GM12878 (cell line): ENCODE results near the gene MRPL44. TPM values are rescaled to one million over a fixed set of nuclear protein-coding genes. Genes with fewer than 3 reads are reported as not detected.
A peak's percentile ranks its signal among the peaks of the same experiment; 100 is the strongest.

ENCODE experiments used
- ATAC-seq: fragments of 200-7000 bp; cut with Tn5 transposase; 3 replicates; pipeline ENCODE4 v1.9.1; 2020; ENCODE audit warnings: mild to moderate bottlenecking, moderate library complexity
- BruUV-seq: library from RNA; stranded (reverse); fragments of 400-500 nt; replicated peaks from 2 replicates; lab custom pipeline; 2021; lab: Mats Ljungman, UMichigan
- CTCF ChIA-PET: fragments of 300-600 bp; sonication (Branson Sonifier 250); formaldehyde crosslinking; extraction: SDS; loops from one replicate; lab custom pipeline; 2021; ENCODE audit warnings: inconsistent platforms; lab: Yijun Ruan, JAX
- POLR2A ChIA-PET: fragments of 350-600 bp; formaldehyde crosslinking; extraction: SDS; loops from one replicate; lab custom pipeline; 2021; ENCODE audit warnings: inconsistent platforms; lab: Charles Lee
- RAD21 ChIA-PET: fragments of 300-600 bp; sonication (Branson Sonifier 250); formaldehyde crosslinking; loops from one replicate; lab custom pipeline; 2023; ENCODE audit warnings: antibody characterized with exemption; ENCODE audit not compliant: unreplicated experiment; lab: Charles Lee
- SMC1A ChIA-PET: fragments of 300-600 bp; sonication (Branson Sonifier 250); formaldehyde crosslinking; loops from one replicate; lab custom pipeline; 2023; ENCODE audit not compliant: unreplicated experiment, uncharacterized antibody; lab: Charles Lee
- DNase-seq: peaks from one replicate; pipeline ENCODE4 v3.0.0-alpha.2; 2011; ENCODE audit warnings: low read depth, low spot score
- FAIRE-seq: peaks from 3 replicates; lab custom pipeline; 2011; peaks lifted over from hg19 to GRCh38; lab: Jason Lieb, UNC
- H2AFZ ChIP-seq: 2 replicates; pipeline ENCODE4 v1.6.0; 2011; ENCODE audit warnings: low read depth, low read length, control low read depth; ENCODE audit not compliant: control insufficient read depth
- H3K27ac ChIP-seq: 2 replicates; pipeline ENCODE4 v1.5.1; 2011; ENCODE audit warnings: control low read depth; ENCODE audit not compliant: control insufficient read depth, insufficient read depth
- H3K27me3 ChIP-seq, 2 experiments: replicated peaks in 1 of 2; 2 replicates each; pipeline versions ENCODE4 v1.6.0 to v1.6.1; 2011; ENCODE audit warnings: low read length in 1 of 2; ENCODE audit not compliant: control insufficient read depth in 2 of 2, insufficient read depth in 2 of 2
- H3K36me3 ChIP-seq, 2 experiments: 2 replicates each; pipeline ENCODE4 v1.5.1; 2011; ENCODE audit warnings: low read length in 1 of 2; ENCODE audit not compliant: control insufficient read depth in 2 of 2, insufficient read depth in 2 of 2
- H3K4me1 ChIP-seq: 2 replicates; pipeline ENCODE4 v1.6.1; 2011; ENCODE audit warnings: mild to moderate bottlenecking, low read length, moderate library complexity, mixed read lengths; ENCODE audit not compliant: control insufficient read depth, insufficient read depth
- H3K4me2 ChIP-seq: 2 replicates; pipeline ENCODE4 v1.6.0; 2011; ENCODE audit warnings: control low read depth; ENCODE audit not compliant: control insufficient read depth, insufficient read depth
- H3K4me3 ChIP-seq: fragments of 200-600 bp; sonication (generic); 2 replicates; pipeline ENCODE4 v1.5.1; 2016
- H3K79me2 ChIP-seq: 2 replicates; pipeline ENCODE4 v1.6.0; 2011; ENCODE audit warnings: low read length; ENCODE audit not compliant: control insufficient read depth, insufficient read depth
- H3K9ac ChIP-seq: 2 replicates; pipeline ENCODE4 v1.8.0; 2011; ENCODE audit warnings: low read length, control low read depth, mixed read lengths; ENCODE audit not compliant: control insufficient read depth, insufficient read depth
- H3K9me3 ChIP-seq: replicated peaks from 3 replicates; pipeline ENCODE4 v1.5.1; 2011; ENCODE audit warnings: mild to moderate bottlenecking, low read length; ENCODE audit not compliant: control insufficient read depth, insufficient read depth
- H4K20me1 ChIP-seq: 2 replicates; pipeline ENCODE4 v1.6.0; 2011; ENCODE audit not compliant: control insufficient read depth, insufficient read depth
- BHLHE40 ChIP-seq, 2 experiments: fragments of 450-650 bp in 1 of 2; IDR thresholded peaks; 2 replicates each; pipeline ENCODE4 v1.6.1; 2011 to 2017; ENCODE audit warnings: low read depth in 2 of 2, borderline replicate concordance in 1 of 2, improper control_type of control experiment in 1 of 2, low read length in 1 of 2, mild to moderate bottlenecking in 1 of 2
- CBFB ChIP-seq: IDR thresholded peaks from 2 replicates; pipeline ENCODE4 v1.6.1; 2016; ENCODE audit warnings: antibody characterized with exemption, low read depth
- DPF2 ChIP-seq: fragments of 450-650 bp; IDR thresholded peaks from 2 replicates; pipeline ENCODE4 v1.6.1; 2017; ENCODE audit warnings: mild to moderate bottlenecking
- EGR1 ChIP-seq, 2 experiments: IDR thresholded peaks; 1 replicate in 1 of 2; 2 replicates in 1 of 2; pipeline ENCODE4 v1.6.1; 2011 to 2012; ENCODE audit warnings: low read depth in 2 of 2, low read length in 2 of 2, borderline replicate concordance in 1 of 2, mild to moderate bottlenecking in 1 of 2, moderate library complexity in 1 of 2
- ETV6 ChIP-seq, 2 experiments: fragments of 450-650 bp in 1 of 2; IDR thresholded peaks in 1 of 2; conservative IDR thresholded peaks in 1 of 2; 2 replicates each; pipeline ENCODE4 v1.6.1; 2014; ENCODE audit warnings: antibody characterized with exemption in 1 of 2, borderline replicate concordance in 1 of 2, low read depth in 1 of 2, mild to moderate bottlenecking in 1 of 2, moderate library complexity in 1 of 2
- GABPA ChIP-seq: IDR thresholded peaks from 2 replicates; pipeline ENCODE4 v1.6.1; 2014; ENCODE audit warnings: antibody characterized with exemption, low read depth, mild to moderate bottlenecking, inconsistent platforms
- JUND ChIP-seq: IDR thresholded peaks from 2 replicates; pipeline ENCODE4 v1.6.1; 2012; ENCODE audit warnings: low read depth, mild to moderate bottlenecking, low read length, improper control_type of control experiment, moderate library complexity
- KLF5 ChIP-seq: fragments of 450-650 bp; IDR thresholded peaks from 2 replicates; pipeline ENCODE4 v1.6.1; 2014; ENCODE audit warnings: mild to moderate bottlenecking; ENCODE audit not compliant: partially characterized antibody
- MLLT1 ChIP-seq: fragments of 450-650 bp; IDR thresholded peaks from 2 replicates; pipeline ENCODE4 v1.6.1; 2016; ENCODE audit warnings: mild to moderate bottlenecking
- MTA3 ChIP-seq: IDR thresholded peaks from 2 replicates; pipeline ENCODE4 v1.6.1; 2012; ENCODE audit warnings: low read length, inconsistent platforms, borderline replicate concordance
- PML ChIP-seq: IDR thresholded peaks from 2 replicates; pipeline ENCODE4 v1.6.1; 2012; ENCODE audit warnings: low read length, inconsistent platforms
- POU2F2 ChIP-seq: IDR thresholded peaks from 3 replicates; pipeline ENCODE4 v1.6.1; 2011; ENCODE audit warnings: low read depth, mild to moderate bottlenecking, low read length, borderline replicate concordance
- RAD21 ChIP-seq: IDR thresholded peaks from 2 replicates; pipeline ENCODE4 v1.6.1; 2011; ENCODE audit warnings: mild to moderate bottlenecking, low read depth, low read length, moderate library complexity; ENCODE audit not compliant: insufficient read depth
- RELA ChIP-seq: fragments of 450-650 bp; IDR thresholded peaks from 2 replicates; pipeline ENCODE4 v1.8.0; 2014; ENCODE audit warnings: borderline replicate concordance; ENCODE audit not compliant: partially characterized antibody
- REST ChIP-seq: IDR thresholded peaks from 2 replicates; pipeline ENCODE4 v1.6.1; 2012; ENCODE audit warnings: mild to moderate bottlenecking, low read depth, low read length
- RUNX3 ChIP-seq: IDR thresholded peaks from 2 replicates; pipeline ENCODE4 v1.6.1; 2012; ENCODE audit warnings: low read length, inconsistent platforms
- TAF1 ChIP-seq: IDR thresholded peaks from 2 replicates; pipeline ENCODE4 v1.6.1; 2011; ENCODE audit warnings: mild to moderate bottlenecking, low read depth, low read length, borderline replicate concordance
- WGBS: methylation state at CpG from one replicate; pipeline ENCODE4 v1.1.6; 2016; ENCODE audit warnings: low lambda C conversion rate; ENCODE audit not compliant: insufficient replicate concordance, insufficient coverage; ENCODE audit errors: missing lambda C conversion rate; 5-methylcytosine and 5-hydroxymethylcytosine counted together
- in situ Hi-C: fragments of 300-500 bp; cut with MboI; formaldehyde crosslinking; loops from 9 replicates; pipeline ENCODE4 v1.14.3; 2018; ENCODE audit warnings: mixed read lengths
- intact Hi-C: fragments of 100-400 bp; cut with micrococcal nuclease; formaldehyde crosslinking; loops from one replicate; pipeline ENCODE4 v1.14.2; 2022; ENCODE audit not compliant: unreplicated experiment
- polyA plus RNA-seq, 11 experiments: library from polyadenylated mRNA; depleted of rRNA in 4 of 11; unstranded in 6 of 11; stranded (reverse) in 5 of 11; fragments of >200 nt; fragmentation: Nextera tagmentation in 4 of 11; fragmentation: Illumina TruSeq in 1 of 11; extraction: Ambion mirVana in 4 of 11; extraction: Trizol in 1 of 11; gene quantifications; 1 replicate in 1 of 11; 2 replicates in 10 of 11; pipeline versions ENCODE4 v1.2.1 to v1.2.3, GENCODE V29; 2011 to 2016; ENCODE audit warnings: inconsistent platforms in 2 of 11, missing spikeins in 2 of 11, low read depth in 1 of 11
- total RNA-seq, 4 experiments: library from RNA; depleted of rRNA in 3 of 4; stranded (reverse); fragments of >200 nt in 3 of 4; fragmentation: Illumina TruSeq in 1 of 4; extraction: Trizol in 1 of 4; gene quantifications; 2 replicates each; pipeline versions ENCODE4 v1.2.1 to v1.2.3, GENCODE V29; 2013 to 2021

Gene MRPL44
- total and polyA plus RNA-seq, 10 of the 15 experiments (the other 5 are each of a cell fraction or from before 2014, with no cell fraction given): 18.3 to 44.3 (median 37.5) TPM

- H2AFZ ChIP-seq: no peak overlapping the region
- TF ChIP-seq RAD21: no peak
- TF ChIP-seq GABPA: no peak
- no peak for TF ChIP-seq RELA
- TF ChIP-seq DPF2: no peak
- TF ChIP-seq KLF5: no peak
- TF ChIP-seq PML: no peak
- TF ChIP-seq JUND: no peak
- TF ChIP-seq TAF1: no peak
- TF ChIP-seq MTA3: no peak
- TF ChIP-seq RUNX3: no peak
- no peak for TF ChIP-seq CBFB
- no peak for TF ChIP-seq POU2F2
- TF ChIP-seq REST: no peak
- TF ChIP-seq MLLT1: no peak
- no peak for TF ChIP-seq ETV6 (conservative IDR thresholded peaks at IDR 0.05 in 1 of 2, IDR thresholded peaks at IDR 0.05 in 1 of 2; ENCODE audit: borderline replicate concordance in 1 of 2, low read depth in 1 of 2)
- no peak for TF ChIP-seq EGR1 (IDR thresholded peaks at IDR 0.05; ENCODE audit: borderline replicate concordance in 1 of 2, low read depth in 2 of 2, low read length in 2 of 2)
- TF ChIP-seq BHLHE40 (IDR thresholded peaks at IDR 0.05; ENCODE audit: borderline replicate concordance in 1 of 2, low read depth in 2 of 2, low read length in 1 of 2): no peak
- no peaks in the 10 kb centered on the region for H3K4me1 ChIP-seq
- ChIA-PET SMC1A (interaction anchor here (0.6 to 7.2 kb wide), 6 partner anchors 13 to 414 kb away, joined by 3 to 108 read pairs (median 14); no protein-coding TSS in a partner anchor), POLR2A (no interaction called here), RAD21 (interaction anchor here (1.6 to 5.0 kb wide), 4 partner anchors 11 to 293 kb away, joined by 3 to 93 read pairs (median 12); no protein-coding TSS in a partner anchor), CTCF (interaction anchor here (0.6 to 11.1 kb wide), 19 partner anchors 9 to 655 kb away, joined by 3 to 188 read pairs (median 9); partner anchors contain the start of gene MRPL44)
- no peak overlapping the region for H3K4me2 ChIP-seq
- no peak overlapping the region for H3K4me3 ChIP-seq
- H3K27me3 ChIP-seq: peaks cover 0 to 4% of the 10 kb centered on the region in 2 experiments; a peak in 2 of 4 replicates
- BruUV-seq: no TSS peak
- no peaks in the 10 kb centered on the region for H4K20me1 ChIP-seq
- DNase-seq: no peak
- intact Hi-C loops (no loop called here), in situ Hi-C loops (loop anchor here (5.0 to 25.0 kb wide), 2 partner anchors 293 to 643 kb away; no protein-coding TSS in a partner anchor)
- no peaks in the 10 kb centered on the region for H3K9me3 ChIP-seq
- no peak overlapping the region for H3K27ac ChIP-seq
- ATAC-seq: peak; percentile 46
- FAIRE-seq: no peak
- 0% methylated on average over 4 of the region's 4 CpGs for WGBS
- H3K36me3 ChIP-seq: no peaks in the 10 kb centered on the region
- no peaks in the 10 kb centered on the region for H3K79me2 ChIP-seq
- no peak overlapping the region for H3K9ac ChIP-seq
Measured at GRCh38 chr2:223994562-223995162, 37.4 kb downstream of the MRPL44 start.
